Midbrain (tissue), 1 donor: Measurements from ENCODE around the gene COL15A1.
"Not testable (repeated sequence)": the region's sequence is repeated elsewhere in the genome, so short reads cannot be mapped to it uniquely, and the experiment has no call there.

Experiments used
- DNase-seq: peaks from one replicate; lab custom pipeline; 2025; lab: John Stamatoyannopoulos, UW

The COL15A1 gene

GRCh38 chr9:99079542-99079941 lies 135.8 kb downstream of the COL15A1 start:
- no peak for DNase-seq

GRCh38 chr9:99083051-99083450 lies 139.3 kb downstream of the COL15A1 start:
- DNase-seq: no peak

- no peak for DNase-seq
These were observed 142.5 kb downstream of the COL15A1 start for GRCh38 chr9:99085949-99086948.

GRCh38 chr9:99087462-99087861 lies 143.8 kb downstream of the COL15A1 start:
- no peak for DNase-seq

GRCh38 chr9:99090336-99091130 lies 146.8 kb downstream of the COL15A1 start:
- no peak for DNase-seq

- DNase-seq: no peak
These were observed 149.2 kb downstream of the COL15A1 start for GRCh38 chr9:99092643-99093491.

- no peak for DNase-seq
These were observed 149.7 kb downstream of the COL15A1 start for GRCh38 chr9:99093492-99093791.

GRCh38 chr9:99095565-99095964 lies 151.9 kb downstream of the COL15A1 start:
- DNase-seq: no peak

- DNase-seq: no peak
These were observed 152.7 kb downstream of the COL15A1 start for GRCh38 chr9:99096409-99096808.

- not testable (repeated sequence) for DNase-seq
These were observed 156.3 kb downstream of the COL15A1 start for GRCh38 chr9:99099806-99100585.

GRCh38 chr9:99101271-99101670 lies 157.6 kb downstream of the COL15A1 start:
- DNase-seq: no peak

- DNase-seq: no peak
These were observed 158.1 kb downstream of the COL15A1 start for GRCh38 chr9:99101812-99102211.

- DNase-seq: no peak
These were observed 159.6 kb downstream of the COL15A1 start for GRCh38 chr9:99103054-99103895.

GRCh38 chr9:99103901-99104458 lies 160.3 kb downstream of the COL15A1 start:
- DNase-seq: no peak

GRCh38 chr9:99104459-99105151 lies 160.9 kb downstream of the COL15A1 start, which contains the start of gene TGFBR1:
TGFBR1 (plus strand) TSS chr9:99105113; CDS start chr9:99105206, 93 bp downstream.
- peak; percentile 96 for DNase-seq

- DNase-seq: peak; percentile 20
These were observed 161.7 kb downstream of the COL15A1 start for GRCh38 chr9:99105152-99106043.

GRCh38 chr9:99106044-99106375 lies 162.3 kb downstream of the COL15A1 start:
- no peak for DNase-seq

- no peak for DNase-seq
These were observed 163.7 kb downstream of the COL15A1 start for GRCh38 chr9:99107421-99107820.
